ENCODE measurements around the gene RPS14. TPM values are rescaled to one million over a fixed set of nuclear protein-coding genes. Genes with fewer than 3 reads are reported as not detected.

Gene RPS14
- polyA plus RNA-seq, 1 of the 3 experiments (the other 2 are of a cell fraction) = 10,227 TPM

DNA sequence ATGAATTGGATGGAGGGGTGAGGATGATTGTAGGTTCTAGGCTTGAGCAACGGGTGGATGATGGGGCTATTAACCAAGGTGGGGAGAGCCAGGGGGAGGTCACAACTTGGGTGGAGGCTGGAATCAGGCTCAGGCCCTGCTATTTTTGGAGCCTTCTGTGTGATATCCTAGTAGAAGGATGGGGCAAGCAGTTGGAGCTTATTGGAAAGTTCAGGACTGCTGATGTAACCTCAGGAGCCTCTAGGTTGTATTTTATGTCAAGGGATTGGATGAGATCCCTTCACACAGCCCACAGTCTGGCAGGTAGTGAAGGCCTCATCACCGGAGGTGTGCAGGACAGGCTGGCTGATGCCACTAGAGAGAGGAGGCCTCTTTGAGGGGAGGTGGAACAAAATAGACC, 11.2 kb upstream of the RPS14 start:
- no peak overlapping the region for H3K4me3 ChIP-seq (ENCODE audit: low read depth in 2 of 2, low read length in 1 of 2)
- H3K27me3 ChIP-seq (ENCODE audit: insufficient read depth) = no peaks in the 10 kb centered on the region
- no peaks in the 10 kb centered on the region for H3F3A ChIP-seq (replicated peaks; ENCODE audit: insufficient read depth)
- no peak overlapping the region for H3K27ac ChIP-seq (ENCODE audit: low read depth in 2 of 2, low read length in 1 of 2)
- no peaks in the 10 kb centered on the region for H3K9me2 ChIP-seq
- no peaks in the 10 kb centered on the region for H3K36me3 ChIP-seq (replicated peaks in 1 of 2; ENCODE audit: control insufficient read depth in 1 of 2, insufficient read depth in 2 of 2, low read length in 1 of 2)
- DNase-seq = no peak
- no peak overlapping the region for H2AFZ ChIP-seq (ENCODE audit: low read depth)
- no peaks in the 10 kb centered on the region for H4K20me1 ChIP-seq (ENCODE audit: insufficient read depth)
- ChIA-PET CTCF (interaction anchor here (0.8 to 8.1 kb wide), 5 partner anchors 64 to 386 kb away, joined by 4 to 83 read pairs (median 56); no protein-coding TSS in a partner anchor), POLR2A (interaction anchor here (0.6 to 1.0 kb wide), 2 partner anchors 18 to 298 kb away, joined by 3 to 4 read pairs; no protein-coding TSS in a partner anchor)
- TF ChIP-seq, protein P1, sequence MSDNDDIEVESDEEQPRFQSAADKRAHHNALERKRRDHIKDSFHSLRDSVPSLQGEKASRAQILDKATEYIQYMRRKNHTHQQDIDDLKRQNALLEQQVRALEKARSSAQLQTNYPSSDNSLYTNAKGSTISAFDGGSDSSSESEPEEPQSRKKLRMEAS (IDR thresholded peaks at IDR 0.05; ENCODE audit: low read depth) = no peak
- no peak for TF ChIP-seq TCF12 (IDR thresholded peaks at IDR 0.05)
- TF ChIP-seq RXRA (IDR thresholded peaks at IDR 0.05; ENCODE audit: borderline replicate concordance, low read depth) = no peak
- TF ChIP-seq, protein P2, sequence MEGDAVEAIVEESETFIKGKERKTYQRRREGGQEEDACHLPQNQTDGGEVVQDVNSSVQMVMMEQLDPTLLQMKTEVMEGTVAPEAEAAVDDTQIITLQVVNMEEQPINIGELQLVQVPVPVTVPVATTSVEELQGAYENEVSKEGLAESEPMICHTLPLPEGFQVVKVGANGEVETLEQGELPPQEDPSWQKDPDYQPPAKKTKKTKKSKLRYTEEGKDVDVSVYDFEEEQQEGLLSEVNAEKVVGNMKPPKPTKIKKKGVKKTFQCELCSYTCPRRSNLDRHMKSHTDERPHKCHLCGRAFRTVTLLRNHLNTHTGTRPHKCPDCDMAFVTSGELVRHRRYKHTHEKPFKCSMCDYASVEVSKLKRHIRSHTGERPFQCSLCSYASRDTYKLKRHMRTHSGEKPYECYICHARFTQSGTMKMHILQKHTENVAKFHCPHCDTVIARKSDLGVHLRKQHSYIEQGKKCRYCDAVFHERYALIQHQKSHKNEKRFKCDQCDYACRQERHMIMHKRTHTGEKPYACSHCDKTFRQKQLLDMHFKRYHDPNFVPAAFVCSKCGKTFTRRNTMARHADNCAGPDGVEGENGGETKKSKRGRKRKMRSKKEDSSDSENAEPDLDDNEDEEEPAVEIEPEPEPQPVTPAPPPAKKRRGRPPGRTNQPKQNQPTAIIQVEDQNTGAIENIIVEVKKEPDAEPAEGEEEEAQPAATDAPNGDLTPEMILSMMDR (IDR thresholded peaks at IDR 0.05) = no peak
- no peak for TF ChIP-seq RAD21 (IDR thresholded peaks at IDR 0.05; ENCODE audit: low read length)
- TF ChIP-seq EZH2phosphoT487 (IDR thresholded peaks at IDR 0.05; ENCODE audit: borderline replicate concordance, low read depth) = no peak
- TF ChIP-seq TAF1 (IDR thresholded peaks at IDR 0.05; ENCODE audit: borderline replicate concordance, low read depth, low read length) = no peak
- no peak for TF ChIP-seq POLR2AphosphoS5 (IDR thresholded peaks at IDR 0.05; ENCODE audit: low read depth, low read length)
- TF ChIP-seq, protein P3, sequence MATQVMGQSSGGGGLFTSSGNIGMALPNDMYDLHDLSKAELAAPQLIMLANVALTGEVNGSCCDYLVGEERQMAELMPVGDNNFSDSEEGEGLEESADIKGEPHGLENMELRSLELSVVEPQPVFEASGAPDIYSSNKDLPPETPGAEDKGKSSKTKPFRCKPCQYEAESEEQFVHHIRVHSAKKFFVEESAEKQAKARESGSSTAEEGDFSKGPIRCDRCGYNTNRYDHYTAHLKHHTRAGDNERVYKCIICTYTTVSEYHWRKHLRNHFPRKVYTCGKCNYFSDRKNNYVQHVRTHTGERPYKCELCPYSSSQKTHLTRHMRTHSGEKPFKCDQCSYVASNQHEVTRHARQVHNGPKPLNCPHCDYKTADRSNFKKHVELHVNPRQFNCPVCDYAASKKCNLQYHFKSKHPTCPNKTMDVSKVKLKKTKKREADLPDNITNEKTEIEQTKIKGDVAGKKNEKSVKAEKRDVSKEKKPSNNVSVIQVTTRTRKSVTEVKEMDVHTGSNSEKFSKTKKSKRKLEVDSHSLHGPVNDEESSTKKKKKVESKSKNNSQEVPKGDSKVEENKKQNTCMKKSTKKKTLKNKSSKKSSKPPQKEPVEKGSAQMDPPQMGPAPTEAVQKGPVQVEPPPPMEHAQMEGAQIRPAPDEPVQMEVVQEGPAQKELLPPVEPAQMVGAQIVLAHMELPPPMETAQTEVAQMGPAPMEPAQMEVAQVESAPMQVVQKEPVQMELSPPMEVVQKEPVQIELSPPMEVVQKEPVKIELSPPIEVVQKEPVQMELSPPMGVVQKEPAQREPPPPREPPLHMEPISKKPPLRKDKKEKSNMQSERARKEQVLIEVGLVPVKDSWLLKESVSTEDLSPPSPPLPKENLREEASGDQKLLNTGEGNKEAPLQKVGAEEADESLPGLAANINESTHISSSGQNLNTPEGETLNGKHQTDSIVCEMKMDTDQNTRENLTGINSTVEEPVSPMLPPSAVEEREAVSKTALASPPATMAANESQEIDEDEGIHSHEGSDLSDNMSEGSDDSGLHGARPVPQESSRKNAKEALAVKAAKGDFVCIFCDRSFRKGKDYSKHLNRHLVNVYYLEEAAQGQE (IDR thresholded peaks at IDR 0.05; ENCODE audit: low read depth, low read length) = no peak
- H3K79me2 ChIP-seq (ENCODE audit: insufficient read depth) = no peaks in the 10 kb centered on the region
- H3K9ac ChIP-seq = no peak overlapping the region
- H3K4me2 ChIP-seq = no peak overlapping the region
- peaks cover 6 to 8% of the 10 kb centered on the region in 2 experiments; a peak in 2 of 4 replicates for H3K4me1 ChIP-seq (ENCODE audit: control insufficient read depth in 1 of 2, insufficient read depth in 2 of 2, low read depth in 1 of 2, low read length in 1 of 2)
- WGBS (ENCODE audit: low lambda C conversion rate) = 100% methylated on average over 1 of the region's 2 CpGs
- H3K9me3 ChIP-seq = no peaks in the 10 kb centered on the region

All from SK-N-SH (cell line).